HG03064 (cell line): Measurements from ENCODE around the gene AAMP.
A peak's percentile ranks its signal among the peaks of the same experiment; 100 is the strongest.

Source experiments
- ATAC-seq: cut with Tn5 transposase; IDR thresholded peaks from one replicate; pipeline ENCODE4 v1.9.1; 2021; ENCODE audit warnings: low read depth; ENCODE audit not compliant: unreplicated experiment

AAMP gene

GRCh38 chr2:218261423-218262236, 8.3 kb downstream of the AAMP start:
- ATAC-seq, result no peak

DNA sequence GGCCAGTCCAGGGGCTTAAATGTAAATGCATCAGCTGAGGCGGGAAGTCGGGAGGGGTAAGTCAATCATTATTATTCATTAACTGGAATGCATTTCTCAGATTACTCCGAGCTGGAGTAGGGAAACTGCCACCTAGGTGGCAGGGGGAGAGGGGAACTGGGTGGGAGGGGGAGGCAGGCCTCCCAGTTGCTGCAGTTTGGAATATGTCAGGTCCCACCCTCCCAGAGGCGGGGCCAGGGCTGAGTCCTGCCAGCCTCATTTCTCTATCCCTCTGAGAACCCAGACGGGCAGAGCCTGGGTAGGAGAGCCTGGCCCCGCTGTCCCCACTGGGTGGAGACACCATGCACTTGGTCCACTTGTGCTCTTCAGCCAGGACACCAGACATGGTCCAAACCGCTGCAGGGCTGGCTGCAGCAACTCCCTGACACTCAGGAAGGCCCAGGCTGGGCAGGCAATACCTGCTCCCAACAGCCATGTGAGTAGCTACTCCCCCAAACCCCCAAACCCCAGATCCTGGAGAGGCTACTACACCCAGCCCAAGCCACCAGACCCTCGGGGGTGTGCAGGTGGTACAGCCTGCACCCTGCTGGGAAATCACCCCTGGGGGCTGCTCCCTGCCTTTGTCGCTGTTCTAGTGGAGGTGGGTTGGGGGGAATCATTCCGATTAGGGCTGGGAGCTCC, 9.1 kb downstream of the AAMP start, which contains the start of gene GPBAR1:
GPBAR1 (plus strand) TSS at position 274 of the 681 bp plus-strand sequence. CDS start 1,710 bp downstream, outside the sequence.
- ATAC-seq, result no peak

DNA sequence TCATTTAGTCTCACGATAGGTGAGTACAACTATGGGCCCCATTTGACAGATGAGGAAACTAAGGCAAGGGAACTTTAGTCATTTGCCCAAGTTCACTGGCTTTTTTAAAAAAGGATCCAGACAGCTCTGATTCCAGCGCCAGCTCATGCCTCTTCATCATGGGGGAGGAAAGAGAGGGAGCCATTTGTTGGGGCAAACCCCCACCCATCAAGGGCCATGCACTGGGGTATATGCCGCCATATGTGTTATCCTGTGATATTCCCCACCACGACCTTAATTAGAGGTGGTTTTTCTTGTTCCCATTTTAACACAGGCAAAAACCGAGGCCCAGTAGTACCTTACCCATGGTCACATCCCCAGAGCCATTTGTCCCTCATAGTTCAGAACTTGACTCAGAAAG, 9.8 kb downstream of the AAMP start:
- ATAC-seq, result no peak

DNA sequence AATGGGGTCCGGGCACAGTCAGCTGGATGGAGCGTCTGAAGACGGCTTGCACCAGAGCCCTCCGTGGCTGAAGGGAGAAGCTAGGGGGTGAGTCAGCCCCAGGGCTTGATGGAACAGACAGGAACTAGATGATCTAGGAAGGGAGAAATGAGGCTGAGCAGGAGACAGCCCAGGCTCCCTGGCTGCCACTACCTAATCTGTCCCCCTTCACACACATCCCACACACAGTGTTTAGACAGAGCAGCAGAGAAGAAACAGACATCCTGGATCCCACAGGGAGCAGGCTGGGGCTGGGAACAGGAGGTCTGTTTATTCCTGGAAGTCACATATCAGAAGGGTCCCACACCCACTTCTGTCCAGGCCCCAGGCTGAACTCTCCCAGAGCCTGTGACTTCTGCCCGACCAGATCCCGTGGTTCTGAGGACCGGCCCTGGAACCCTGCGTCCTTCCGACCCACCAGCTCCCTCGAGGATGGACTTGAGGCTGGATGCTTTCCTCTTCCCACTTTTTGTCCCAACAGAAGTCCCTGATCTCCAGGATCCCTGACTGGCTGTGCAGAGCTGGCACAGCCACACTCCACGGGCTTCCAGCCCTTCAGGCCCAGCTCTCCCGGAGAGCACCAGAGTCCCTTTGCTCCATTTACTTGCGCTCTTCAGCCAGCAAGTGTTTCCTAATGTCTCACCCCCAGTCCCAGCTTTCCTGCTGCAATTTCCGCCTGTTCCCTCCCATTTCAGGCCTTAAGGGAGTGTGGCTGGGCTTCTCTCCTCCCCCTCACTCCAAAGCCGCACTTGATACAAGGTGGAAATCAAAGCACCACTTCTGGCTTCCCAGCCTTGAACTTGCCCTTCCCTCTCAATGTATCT, 10.6 kb downstream of the AAMP start:
- ATAC-seq, result no peak

DNA sequence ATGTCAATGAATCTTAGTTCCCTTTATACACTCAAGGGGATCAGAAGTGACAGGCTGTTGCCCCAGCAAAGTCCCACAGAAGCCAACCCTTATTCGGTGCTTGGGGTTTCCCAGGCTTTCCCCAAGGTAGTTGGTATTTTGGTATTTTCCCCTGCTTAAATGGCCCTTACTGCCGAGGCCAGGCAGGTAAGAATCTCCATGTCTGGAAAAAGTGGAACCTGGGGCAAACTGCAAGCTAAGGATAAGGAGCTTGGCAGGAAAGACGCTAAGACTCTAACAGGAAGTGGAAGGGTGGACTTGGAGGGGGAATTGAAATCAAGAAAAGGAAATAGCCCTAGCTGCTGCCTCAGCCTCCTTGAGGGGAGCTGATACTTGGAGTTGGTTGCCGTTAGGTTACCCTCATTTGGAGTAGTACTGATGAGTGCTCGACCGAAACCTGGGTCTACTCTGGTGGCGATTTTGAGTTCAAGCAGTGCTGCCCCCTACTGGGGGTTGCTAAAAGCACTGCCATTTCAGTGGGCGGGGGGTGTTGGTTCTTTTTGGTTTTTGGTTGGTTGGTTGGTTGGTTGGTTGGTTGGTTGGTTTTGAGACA, 12.5 kb downstream of the AAMP start:
- peak; percentile 66 for ATAC-seq

GRCh38 chr2:218256612-218257350, 13.2 kb downstream of the AAMP start:
- ATAC-seq, result no peak

- ATAC-seq, result no peak
These were observed 14.5 kb downstream of the AAMP start for GRCh38 chr2:218255446-218255845.

DNA sequence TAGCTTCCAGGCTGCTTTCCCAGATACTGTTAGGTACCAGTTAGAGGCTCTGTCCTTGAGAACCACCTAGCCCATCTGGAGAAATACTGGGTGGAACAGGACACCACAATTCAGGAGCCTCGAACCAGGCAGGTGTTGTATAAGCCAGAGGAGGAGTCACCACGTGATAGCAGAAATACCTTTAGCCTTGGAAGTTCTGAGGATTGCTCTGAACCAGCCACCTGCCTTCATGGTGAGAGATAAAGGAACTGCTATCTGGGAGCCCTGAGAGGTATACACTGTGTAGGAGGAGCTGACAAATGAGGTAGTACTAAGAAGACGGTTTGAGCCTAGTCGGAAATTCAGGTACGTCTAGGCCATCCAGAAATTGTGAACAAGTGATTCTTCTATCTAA, 16.7 kb downstream of the AAMP start:
- ATAC-seq, result no peak

- no peak for ATAC-seq
These were observed 17.3 kb downstream of the AAMP start for GRCh38 chr2:218252509-218253231.

GRCh38 chr2:218249691-218250090, 20.2 kb downstream of the AAMP start:
- no peak for ATAC-seq

DNA sequence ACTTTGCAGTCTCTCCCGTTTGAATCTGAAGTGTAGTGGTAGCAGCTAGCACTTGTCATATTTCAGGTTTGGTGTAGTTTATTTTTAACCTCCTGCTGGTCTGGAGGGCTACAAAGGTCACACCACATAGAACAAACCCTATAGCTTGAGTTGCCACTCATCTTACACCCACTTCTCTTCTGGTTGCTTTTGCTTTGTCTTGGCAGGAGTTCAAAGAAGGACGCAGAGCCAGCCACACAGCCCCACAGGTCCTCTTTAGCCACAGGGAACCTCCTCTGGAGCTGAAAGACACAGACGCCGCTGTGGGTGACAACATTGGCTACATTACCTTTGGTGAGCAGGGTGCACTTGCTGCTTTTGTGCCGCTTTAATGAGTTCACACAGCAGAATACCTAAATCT, 24.7 kb downstream of the AAMP start:
- ATAC-seq, result no peak

GRCh38 chr2:218244665-218245064, 25.3 kb downstream of the AAMP start:
- no peak for ATAC-seq

DNA sequence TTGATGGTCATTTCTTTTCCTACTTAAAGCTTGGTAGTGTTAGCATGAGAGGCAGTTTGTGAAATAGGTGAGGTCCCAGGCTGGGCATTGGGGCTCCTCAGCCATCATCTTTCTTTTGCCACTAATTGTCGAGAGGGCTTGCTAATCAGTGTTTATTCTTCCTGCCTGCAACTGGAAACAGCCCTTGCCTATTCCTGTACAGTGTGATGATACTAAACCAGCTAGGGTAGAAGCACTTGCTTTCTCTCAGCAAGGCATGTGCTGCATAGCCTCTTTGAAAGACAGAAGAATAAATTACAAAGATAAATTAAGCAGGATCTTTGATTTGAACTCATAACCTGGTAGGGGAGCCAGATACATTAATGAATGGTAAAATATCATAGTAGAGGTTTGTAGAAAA, 25.7 kb downstream of the AAMP start:
- no peak for ATAC-seq

DNA sequence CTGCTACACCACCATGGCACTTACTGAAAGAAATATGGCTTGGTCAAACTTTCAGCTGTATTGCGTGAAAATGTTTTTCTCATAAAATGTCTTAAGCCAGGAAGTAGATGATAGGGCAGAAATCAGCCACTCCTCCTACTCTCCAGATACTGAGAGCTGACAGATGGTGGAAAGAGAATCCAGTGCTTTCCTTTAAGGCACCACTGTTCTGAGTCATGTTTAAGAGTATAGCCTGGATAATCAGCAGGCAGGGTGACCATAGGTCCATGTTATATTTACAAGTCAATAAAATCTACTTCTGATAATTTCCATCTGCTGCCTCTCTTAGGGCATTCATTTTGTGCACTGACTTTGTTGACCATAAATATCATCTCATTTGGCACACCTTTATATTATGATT, 31.1 kb downstream of the AAMP start:
- ATAC-seq, result no peak

DNA sequence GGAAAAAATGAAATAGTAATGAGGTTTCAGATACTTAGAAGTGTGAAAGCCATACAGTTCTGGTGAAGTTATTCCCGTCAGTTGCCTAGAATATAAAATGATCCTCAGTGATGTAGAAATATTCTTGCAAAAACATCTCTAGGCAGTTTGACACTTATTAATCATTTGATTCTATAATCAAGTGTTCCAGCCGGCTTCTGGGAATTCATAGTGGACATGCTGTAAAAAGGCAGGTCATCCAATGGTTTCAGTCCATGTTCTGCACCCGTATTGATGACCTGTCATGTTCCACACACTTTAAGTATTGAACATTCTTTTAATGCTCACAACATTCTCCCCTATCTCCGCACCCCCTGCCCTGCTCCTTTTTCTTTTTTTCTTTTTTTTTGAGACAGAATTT, 33.1 kb downstream of the AAMP start:
- ATAC-seq, result no peak

GRCh38 chr2:218235017-218235416, 34.9 kb downstream of the AAMP start:
- ATAC-seq, result no peak

DNA sequence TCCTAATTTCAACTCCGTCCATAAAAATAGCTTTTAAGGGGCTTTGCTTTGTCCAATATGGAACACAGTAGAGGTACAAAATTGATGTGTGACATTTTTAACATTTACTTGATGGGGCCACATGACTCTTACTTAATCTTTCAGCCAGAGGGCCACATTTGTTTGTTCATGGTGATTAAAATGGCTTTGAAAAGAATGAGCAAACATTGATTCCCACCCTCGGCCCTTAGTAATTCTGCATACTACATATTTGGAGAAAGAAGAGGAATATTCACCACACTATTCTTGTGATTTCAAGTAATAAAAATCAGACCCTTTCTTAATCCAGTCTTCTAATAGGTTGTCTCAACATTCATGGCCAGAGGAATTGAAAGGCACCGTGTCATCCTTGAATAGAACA, 35.4 kb downstream of the AAMP start:
- ATAC-seq, result no peak

GRCh38 chr2:218233543-218233942, 36.4 kb downstream of the AAMP start:
- ATAC-seq, result no peak

GRCh38 chr2:218230882-218231281, 39.1 kb downstream of the AAMP start:
- ATAC-seq, result peak; percentile 40
